NCI-H748 (cell line): ENCODE data around the gene SLCO4A1.

Experiments used
- DNase-seq: peaks from one replicate; lab custom pipeline; 2025; ENCODE audit not compliant: unreplicated experiment; lab: John Stamatoyannopoulos, UW

SLCO4A1 gene

DNA sequence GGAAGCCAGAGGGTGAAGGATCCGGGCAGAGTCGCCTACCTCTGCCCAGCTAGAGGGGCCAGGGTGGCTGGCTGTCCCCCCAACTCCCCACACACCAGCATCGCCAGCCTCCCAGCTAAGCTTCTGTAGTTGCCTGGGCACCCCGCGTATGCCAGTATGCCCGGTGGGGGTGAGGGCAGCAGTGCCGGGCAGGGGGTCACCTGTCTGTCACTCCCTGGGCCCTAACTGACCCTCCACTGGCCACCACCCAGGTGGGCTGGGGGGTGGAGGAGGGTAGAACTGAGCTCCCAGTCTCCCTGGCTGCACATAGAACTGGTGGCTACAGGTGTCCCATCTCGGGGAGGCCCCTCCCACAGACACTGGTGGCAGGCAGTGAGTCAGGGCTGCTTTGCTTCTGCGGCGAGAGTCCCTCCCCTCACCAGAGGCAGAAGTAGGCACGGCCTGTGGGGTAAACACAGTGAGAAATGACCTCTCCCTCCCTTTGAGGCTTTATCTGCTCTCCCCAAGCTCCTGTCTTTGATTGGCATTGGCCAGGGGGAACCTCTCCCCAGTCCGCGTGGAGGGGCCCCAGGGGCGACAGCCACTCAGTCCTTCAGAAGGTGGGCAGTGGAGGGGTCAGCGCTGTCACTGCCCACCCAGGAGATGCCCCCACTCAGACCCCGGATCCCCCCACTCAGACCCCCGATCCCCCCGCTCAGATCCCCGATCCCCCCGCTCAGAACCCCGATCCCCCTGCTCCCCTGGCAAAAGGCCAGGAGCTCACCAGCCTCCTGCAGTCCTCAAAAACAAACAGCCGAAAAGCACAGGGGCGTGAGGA is 68.8 kb downstream of the SLCO4A1 start:
- DNase-seq: peak; percentile 27

DNA sequence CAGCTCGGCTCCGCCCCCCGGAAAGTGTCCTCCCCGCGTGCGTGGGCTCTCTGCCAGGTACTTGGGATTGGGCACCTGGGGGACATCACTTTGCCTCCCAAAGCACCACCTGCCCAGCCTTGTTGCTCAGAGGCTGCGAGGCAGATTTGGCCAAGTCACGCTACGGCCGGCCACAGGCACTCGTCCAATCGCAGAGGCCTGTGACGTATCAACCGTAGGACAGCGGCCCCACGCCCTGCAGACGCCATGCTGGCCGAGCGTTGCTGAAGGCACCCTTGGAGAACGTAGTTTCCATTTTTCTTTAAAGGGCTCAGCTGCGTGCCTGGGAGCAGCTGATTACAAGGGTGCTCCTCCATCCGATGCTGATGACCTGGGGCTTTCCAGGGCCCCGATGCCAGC is 69.4 kb downstream of the SLCO4A1 start:
- DNase-seq: peak; percentile 82

- no peak for DNase-seq
These were observed 70.3 kb downstream of the SLCO4A1 start for GRCh38 chr20:62712606-62713005.

- DNase-seq: no peak
These were observed 71.7 kb downstream of the SLCO4A1 start for GRCh38 chr20:62714006-62714405.

DNA sequence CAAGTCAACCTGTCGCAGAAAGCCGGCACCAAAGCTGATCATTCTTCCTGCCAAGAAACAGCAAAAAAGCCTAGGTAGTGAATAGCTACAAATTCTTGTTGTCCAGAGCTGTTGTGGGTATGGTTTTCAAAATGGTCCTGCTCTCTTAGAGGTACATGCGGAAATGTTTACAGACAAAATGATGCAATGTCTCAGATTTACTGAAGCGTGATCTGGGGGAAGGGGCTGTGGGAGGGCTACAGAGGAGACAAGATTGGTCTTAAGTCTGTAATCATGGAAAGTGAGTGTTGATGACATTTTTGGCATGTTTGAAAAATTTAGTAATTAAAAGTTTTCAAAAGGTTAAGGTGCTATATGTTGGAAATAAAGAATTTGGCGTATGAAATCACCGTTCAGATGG is 72.5 kb downstream of the SLCO4A1 start:
- DNase-seq: no peak

GRCh38 chr20:62715201-62715600 is 72.9 kb downstream of the SLCO4A1 start:
- no peak for DNase-seq

DNA sequence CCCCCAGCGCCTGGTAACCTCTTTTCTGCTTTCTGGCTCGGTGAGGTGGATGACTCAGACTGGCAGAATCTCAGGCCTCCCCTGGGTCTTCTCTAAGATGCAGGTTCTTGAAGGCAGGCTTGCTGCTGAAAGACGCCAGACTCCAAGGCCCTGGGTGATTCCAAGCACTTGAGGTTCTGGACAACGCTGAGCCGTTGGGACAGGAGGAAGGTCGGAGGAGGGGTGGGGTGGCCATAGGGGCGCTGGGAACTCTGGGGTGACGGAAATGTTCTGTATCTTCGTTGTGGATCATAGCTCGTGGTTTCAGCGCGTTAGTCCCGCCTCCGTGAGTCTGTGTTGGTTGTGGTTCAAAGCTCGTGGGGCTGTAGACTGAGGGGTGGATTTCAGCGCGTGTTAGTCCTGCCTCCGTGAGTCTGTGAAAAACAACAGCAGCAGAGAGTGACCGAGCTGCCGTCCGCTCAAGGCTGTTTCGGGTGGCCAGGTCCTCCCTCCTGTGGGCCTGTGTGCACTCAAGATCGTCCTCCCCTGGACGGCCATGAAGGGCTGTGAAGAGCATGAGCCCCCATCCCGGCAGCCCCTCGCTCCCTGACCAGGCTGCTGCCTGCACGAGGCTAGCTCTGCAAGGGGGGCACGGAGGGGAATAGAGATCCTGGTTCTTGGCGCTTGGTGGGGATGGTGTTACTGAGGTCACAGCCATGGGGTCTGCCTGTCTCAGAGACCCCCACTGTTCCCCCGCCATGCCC is 74.1 kb downstream of the SLCO4A1 start:
- DNase-seq: no peak

GRCh38 chr20:62716941-62717310 is 74.6 kb downstream of the SLCO4A1 start:
- no peak for DNase-seq

- DNase-seq: no peak
These were observed 75.6 kb downstream of the SLCO4A1 start for GRCh38 chr20:62717933-62718332.

- no peak for DNase-seq
These were observed 76.2 kb downstream of the SLCO4A1 start for GRCh38 chr20:62718546-62718945.

DNA sequence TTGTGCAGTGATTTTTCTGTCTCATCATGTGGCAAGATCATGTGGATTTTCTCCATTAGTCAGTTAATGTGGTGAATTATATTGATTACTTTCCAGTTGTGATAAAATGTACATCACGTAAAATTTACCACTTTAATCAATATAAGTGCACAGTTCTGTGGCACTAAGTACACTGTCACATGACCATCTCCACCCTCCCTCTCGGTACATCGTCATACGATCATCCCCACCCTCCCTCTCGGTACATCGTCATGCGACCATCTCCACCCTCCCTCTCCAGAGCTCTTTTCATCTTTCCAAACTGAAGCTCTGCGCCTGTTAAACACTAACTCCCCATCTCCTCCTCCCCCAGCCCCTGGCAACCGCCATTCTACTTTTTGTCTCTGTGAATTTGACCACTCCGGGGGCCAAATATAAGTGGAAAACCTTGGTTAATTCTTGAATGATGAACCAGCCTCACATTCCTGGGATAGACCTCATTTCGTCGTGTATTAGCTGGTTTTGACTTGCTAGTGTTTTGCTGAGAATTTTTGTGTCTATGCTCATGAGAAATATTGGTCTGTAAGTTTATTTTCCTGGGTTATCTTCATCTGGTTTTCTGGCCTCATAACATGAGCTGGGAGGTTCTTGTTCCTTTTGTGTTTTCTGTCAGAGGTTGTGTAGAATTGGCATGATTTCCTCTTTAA is 77.1 kb downstream of the SLCO4A1 start:
- DNase-seq: no peak
